Femur (tissue), 1 donor: ENCODE measurements around the gene UNC45A.
"Not testable (repeated sequence)": the region's sequence is repeated elsewhere in the genome, so short reads cannot be mapped to it uniquely, and the experiment has no call there.

Experiments used
- DNase-seq: peaks from one replicate; pipeline ENCODE4 v3.0.0-alpha.2; 2017

Gene UNC45A, protein sequence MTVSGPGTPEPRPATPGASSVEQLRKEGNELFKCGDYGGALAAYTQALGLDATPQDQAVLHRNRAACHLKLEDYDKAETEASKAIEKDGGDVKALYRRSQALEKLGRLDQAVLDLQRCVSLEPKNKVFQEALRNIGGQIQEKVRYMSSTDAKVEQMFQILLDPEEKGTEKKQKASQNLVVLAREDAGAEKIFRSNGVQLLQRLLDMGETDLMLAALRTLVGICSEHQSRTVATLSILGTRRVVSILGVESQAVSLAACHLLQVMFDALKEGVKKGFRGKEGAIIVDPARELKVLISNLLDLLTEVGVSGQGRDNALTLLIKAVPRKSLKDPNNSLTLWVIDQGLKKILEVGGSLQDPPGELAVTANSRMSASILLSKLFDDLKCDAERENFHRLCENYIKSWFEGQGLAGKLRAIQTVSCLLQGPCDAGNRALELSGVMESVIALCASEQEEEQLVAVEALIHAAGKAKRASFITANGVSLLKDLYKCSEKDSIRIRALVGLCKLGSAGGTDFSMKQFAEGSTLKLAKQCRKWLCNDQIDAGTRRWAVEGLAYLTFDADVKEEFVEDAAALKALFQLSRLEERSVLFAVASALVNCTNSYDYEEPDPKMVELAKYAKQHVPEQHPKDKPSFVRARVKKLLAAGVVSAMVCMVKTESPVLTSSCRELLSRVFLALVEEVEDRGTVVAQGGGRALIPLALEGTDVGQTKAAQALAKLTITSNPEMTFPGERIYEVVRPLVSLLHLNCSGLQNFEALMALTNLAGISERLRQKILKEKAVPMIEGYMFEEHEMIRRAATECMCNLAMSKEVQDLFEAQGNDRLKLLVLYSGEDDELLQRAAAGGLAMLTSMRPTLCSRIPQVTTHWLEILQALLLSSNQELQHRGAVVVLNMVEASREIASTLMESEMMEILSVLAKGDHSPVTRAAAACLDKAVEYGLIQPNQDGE

DNA sequence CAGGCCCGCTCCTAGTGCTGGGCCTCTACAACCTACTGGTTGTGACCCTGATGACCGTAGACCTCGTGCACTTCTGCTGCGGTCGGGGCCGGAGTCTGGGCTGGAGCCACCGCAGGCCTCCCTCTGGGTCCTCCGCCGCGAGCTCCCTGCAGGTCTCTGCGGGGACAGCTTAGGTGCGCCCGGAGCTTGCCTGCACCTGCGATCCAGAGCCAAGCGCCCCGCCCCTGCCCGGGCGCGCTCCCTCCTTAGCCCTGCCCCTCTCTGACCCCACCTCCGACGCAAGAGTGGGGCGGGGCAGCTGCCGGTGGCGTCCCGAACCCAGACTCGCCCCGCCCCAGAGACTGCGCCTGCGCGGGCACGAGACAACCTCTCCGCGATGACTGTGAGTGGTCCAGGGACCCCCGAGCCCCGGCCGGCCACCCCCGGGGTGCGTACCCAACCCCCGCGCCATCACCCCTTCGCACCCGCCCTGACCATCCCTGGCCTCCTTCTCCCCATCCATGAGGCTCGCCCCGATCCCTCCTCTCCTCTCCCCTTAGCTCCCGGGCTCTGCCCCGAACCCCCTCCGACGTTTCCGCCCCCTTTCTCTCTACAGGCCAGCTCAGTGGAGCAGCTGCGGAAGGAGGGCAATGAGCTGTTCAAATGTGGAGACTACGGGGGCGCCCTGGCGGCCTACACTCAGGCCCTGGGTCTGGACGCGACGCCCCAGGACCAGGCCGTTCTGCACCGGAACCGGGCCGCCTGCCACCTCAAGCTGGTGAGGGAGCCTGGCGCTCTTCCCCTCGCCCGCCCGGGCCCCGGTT is at the start of gene UNC45A:
Gene UNC45A (plus strand): TSS at position 337 of the 803 bp plus-strand sequence. CDS start 40 bp downstream, at position 377.
- peak; percentile 94 for DNase-seq

DNA sequence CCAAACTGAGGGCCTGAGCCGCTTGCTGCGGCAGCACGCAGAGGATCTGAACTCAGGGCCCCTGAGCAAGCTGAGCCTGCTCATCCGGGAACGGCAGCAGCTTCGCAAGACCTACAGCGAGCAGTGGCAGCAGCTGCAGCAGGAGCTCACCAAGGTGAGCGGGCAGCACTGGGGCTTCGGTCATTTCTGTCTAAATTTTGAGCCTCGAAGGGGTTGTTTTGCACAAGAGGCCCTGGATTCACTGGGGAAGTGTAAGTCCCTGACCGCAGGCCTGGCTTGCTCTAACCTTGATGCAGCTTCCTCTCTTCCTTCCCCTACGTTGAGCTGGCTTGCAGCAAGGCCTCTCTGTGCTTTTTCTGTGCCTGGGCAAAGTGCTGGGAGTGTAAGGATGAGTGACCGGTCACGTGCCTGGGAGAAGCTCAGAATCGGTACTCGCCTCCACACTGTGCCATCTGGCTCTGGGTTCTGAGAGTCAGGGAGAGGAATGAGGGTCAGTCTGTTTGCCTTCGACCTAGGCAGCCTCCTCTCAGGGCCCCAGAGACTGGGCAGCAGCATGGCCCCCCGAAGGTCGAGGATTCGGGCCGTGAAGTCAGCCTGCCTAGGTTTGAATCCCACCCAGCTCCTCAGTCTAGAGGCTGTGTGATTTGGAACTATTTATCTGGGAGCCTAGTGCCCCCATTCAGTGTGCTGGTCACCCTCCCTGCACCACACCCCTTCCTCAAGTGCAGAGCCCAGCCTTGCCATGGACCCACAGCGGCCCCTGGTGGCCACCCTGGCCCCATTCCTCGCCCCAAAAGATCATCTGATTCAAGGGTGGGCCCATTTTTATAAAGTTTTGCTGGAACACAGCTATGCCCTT is 49.4 kb upstream of the UNC45A start:
- DNase-seq: peak; percentile 89

DNA sequence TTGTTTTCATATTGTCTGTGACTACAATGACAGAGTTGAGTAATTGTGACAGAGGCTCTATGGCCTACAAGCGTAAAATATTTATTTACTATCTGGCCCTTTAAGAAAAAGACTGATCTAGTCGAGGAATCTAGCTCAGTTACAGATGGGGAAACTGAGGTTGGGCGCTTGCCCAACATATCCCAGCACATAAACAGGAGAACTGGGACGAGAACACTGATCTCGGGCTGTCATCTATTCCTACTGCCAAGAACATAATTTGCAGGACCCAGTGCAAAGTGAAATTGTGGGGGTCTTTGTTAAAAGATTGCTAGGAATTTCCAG is 48.8 kb upstream of the UNC45A start:
- DNase-seq: no peak

DNA sequence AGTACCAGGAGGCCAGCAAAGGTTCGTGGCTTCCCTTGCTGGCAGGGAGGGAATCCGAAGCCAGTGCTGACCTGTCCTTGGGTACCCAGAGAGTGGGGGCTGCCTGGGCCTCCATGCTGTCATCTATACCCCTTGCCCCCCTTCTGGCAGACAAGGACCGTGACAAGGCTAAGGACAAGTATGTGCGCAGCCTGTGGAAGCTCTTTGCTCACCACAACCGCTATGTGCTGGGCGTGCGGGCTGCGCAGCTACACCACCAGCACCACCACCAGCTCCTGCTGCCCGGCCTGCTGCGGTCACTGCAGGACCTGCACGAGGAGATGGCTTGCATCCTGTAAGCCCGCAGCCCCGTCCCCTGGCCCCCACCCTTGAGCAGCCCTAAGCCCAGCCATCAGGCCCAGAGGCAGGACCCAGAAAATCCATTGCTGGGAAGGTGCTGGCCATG is 48.0 kb upstream of the UNC45A start:
- DNase-seq: no peak

- no peak for DNase-seq
These were observed 45.8 kb upstream of the UNC45A start for GRCh38 chr15:90889313-90889730.

DNA sequence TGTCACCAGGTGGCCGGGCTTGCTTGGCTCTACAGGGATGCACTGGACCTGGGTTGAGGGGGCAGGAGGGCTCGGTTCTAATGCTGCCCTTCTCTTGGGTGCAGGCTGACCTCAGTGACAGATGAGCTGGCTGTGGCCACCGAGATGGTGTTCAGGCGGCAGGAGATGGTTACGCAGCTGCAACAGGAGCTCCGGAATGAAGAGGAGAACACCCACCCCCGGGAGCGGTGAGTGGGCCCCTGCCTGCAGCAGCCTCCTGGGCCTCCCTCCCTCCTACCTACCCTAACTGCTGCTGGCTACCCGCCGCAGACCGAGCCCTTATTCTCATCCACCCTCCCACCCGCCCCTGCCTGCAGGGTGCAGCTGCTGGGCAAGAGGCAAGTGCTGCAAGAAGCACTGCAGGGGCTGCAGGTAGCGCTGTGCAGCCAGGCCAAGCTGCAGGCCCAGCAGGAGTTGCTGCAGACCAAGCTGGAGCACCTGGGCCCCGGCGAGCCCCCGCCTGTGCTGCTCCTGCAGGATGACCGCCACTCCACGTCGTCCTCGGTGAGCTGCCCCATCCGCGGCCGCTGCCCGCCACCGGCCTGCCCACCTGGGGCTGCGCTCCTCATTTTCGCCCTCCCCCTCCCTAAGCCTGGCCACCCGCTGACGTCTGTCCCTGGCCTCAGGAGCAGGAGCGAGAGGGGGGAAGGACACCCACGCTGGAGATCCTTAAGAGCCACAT is 45.2 kb upstream of the UNC45A start:
- DNase-seq: no peak

DNA sequence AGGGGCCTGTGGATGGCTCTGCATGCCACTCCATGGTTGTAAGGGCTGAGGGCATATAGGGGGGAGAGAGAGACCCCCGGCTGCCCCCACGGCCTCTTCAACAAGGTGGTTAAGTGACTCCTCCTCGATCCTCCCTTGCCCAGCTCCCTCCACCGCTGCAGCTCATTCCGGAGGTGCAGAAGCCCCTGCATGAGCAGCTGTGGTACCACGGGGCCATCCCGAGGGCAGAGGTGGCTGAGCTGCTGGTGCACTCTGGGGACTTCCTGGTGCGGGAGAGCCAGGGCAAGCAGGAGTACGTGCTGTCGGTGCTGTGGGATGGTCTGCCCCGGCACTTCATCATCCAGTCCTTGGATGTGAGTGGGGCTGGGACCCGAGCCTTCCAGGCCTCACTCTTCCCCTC is 44.2 kb upstream of the UNC45A start:
- no peak for DNase-seq

GRCh38 chr15:90891346-90891949 is 43.6 kb upstream of the UNC45A start:
- no peak for DNase-seq

DNA sequence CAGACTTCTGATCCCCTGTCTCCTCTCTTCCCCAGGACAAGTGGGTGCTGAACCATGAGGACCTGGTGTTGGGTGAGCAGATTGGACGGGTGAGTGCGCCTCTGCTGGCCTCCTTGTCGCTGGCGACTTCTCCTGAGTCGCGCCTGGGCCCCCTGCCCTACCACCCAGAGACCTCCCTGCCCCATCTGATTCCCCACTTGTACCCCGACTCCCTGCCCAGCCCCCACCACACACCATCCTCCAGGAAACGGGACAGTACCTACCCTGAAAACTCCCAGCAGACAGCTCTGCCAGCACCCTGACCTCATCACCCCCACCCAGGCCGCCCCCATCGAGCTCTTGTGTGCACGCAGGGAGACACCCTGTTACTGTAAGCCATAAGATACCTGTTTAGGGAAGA is 43.1 kb upstream of the UNC45A start:
- no peak for DNase-seq

DNA sequence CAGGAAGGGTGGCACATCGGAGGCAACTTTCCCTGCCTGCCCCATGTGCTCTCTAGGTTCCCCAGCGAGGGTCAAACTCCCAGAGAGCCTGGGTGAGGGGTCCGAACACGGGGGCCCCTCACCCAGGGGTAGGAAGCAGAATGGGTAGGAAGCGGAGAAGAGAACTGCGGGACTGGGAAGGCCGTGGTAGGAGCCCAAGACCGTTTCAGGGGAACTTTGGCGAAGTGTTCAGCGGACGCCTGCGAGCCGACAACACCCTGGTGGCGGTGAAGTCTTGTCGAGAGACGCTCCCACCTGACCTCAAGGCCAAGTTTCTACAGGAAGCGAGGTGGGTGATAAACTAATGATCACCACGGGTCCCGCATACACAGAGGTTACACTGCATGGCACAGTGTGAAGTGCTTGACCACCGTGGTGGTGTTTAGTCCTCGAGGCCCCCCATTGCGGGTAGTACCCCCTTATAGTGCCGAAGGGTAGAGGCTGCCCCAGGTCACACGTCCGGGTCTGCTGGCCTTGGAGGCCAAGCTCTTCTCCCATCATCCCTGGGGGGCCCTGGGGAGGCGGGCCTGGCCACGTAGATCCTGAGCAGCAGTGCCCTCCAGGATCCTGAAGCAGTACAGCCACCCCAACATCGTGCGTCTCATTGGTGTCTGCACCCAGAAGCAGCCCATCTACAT is 42.4 kb upstream of the UNC45A start:
- no peak for DNase-seq

GRCh38 chr15:90893175-90894090 is 41.7 kb upstream of the UNC45A start:
- no peak for DNase-seq

GRCh38 chr15:90895571-90896117 is 39.4 kb upstream of the UNC45A start:
- DNase-seq: no peak

DNA sequence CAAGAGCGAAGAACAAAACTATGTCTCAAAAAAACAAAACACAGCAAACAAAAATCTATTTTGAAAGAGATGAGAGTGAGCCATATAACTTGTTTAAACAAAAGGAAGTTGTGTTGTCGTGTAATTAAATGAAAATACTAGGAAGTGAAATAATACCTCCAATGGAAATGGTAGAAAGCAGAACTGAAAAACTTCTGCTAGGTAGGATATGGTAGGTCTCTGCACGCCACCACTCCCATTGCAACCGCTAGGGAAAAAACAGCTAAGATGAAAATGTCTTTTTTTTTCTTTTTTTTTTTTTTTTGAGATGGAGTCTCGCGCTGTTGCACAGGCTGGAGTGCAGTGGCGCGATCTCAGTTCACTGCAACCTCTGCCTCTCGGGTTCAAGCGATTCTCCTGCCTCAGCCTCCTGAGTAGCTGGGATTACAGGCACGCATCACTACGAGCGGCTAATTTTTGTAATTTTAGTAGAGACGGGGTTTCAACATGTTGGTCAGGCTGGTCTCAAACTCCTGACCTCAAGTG is 37.9 kb upstream of the UNC45A start:
- DNase-seq: not testable (repeated sequence)

- no peak for DNase-seq
These were observed 33.7 kb upstream of the UNC45A start for GRCh38 chr15:90901175-90902039.

DNA sequence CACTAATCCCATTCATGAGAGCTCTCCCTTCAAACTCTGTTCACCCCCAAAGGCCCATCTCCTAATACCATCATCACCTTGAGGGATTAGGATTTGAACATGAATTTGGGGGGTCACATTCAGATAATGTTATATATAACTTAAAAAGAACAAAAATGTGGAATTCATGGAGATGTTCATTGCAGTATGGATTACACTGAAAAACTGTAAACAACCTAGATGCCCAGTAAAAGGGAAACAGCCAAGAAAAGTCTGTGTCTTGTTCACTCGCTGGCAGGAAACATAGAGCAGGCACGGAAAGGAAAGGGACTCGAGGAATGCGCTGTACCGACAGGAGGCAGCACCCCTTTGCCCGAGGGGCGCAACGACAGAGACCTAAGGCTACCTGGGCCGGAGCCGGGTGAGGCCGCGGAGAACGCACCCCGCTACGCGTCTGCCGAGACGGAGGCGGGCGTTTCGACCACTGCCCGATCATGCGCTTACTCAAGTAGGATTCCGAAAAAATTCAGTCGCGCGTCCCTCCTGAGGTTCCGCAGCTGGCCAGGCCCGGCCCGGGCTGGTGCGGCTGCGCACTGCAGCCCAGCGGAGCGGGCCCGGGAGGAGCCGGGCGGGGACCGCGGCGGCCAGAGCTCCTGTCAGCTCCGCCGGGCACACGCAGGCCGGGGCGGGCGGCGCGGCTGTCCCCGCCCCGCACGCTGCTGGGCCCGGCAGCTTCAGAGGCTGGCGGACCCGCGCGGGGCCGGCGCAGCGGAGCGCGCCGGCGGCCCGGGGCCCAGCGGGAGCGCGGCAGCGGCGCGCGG is 32.8 kb upstream of the UNC45A start:
- DNase-seq: peak; percentile 88
